Osteoblast (primary cell): Measurements from ENCODE around the gene CTNNA2. TPM values are rescaled to one million over a fixed set of nuclear protein-coding genes. Genes with fewer than 3 reads are reported as not detected.

Source experiments
- DNase-seq: peaks from one replicate; pipeline ENCODE4 v3.0.0; 2011; ENCODE audit warnings: low spot score, mixed read lengths; ENCODE audit not compliant: insufficient read length; ENCODE audit errors: missing footprints
- H2AFZ ChIP-seq: 2 replicates; pipeline ENCODE4 v1.6.0; 2011; ENCODE audit warnings: mild to moderate bottlenecking, low read length
- H3K27ac ChIP-seq: 2 replicates; pipeline ENCODE4 v1.5.1; 2011; ENCODE audit warnings: mild to moderate bottlenecking, low read depth, low read length, moderate library complexity
- H3K27me3 ChIP-seq: 2 replicates; pipeline ENCODE4 v1.6.0; 2012; ENCODE audit warnings: mild to moderate bottlenecking, control low read depth, inconsistent platforms, low read length, moderate library complexity; ENCODE audit not compliant: insufficient read depth
- H3K36me3 ChIP-seq: 2 replicates; pipeline ENCODE4 v1.5.1; 2011; ENCODE audit warnings: mild to moderate bottlenecking, low read length, control low read depth, moderate library complexity; ENCODE audit not compliant: insufficient read depth
- H3K4me1 ChIP-seq: 2 replicates; pipeline ENCODE4 v1.5.1; 2011; ENCODE audit warnings: mild to moderate bottlenecking, low read length, control low read depth, moderate library complexity; ENCODE audit not compliant: insufficient read depth
- H3K4me2 ChIP-seq: 2 replicates; pipeline ENCODE4 v1.6.0; 2011; ENCODE audit warnings: mild to moderate bottlenecking, low read length; ENCODE audit not compliant: insufficient read depth
- H3K4me3 ChIP-seq: fragments of 200-600 bp; sonication (generic); 3 replicates; pipeline ENCODE4 v1.5.1; 2012; ENCODE audit warnings: mild to moderate bottlenecking, low read length, inconsistent platforms; ENCODE audit not compliant: insufficient read depth
- H3K79me2 ChIP-seq: 2 replicates; pipeline ENCODE4 v1.6.0; 2012; ENCODE audit warnings: mild to moderate bottlenecking, low read length, control low read depth, inconsistent platforms; ENCODE audit not compliant: insufficient read depth
- H3K9me3 ChIP-seq: 2 replicates; pipeline ENCODE4 v1.5.1; 2011; ENCODE audit warnings: low read depth, low read length, control low read depth
- H4K20me1 ChIP-seq: 2 replicates; pipeline ENCODE4 v1.6.0; 2012; ENCODE audit warnings: mild to moderate bottlenecking, low read length, control low read depth; ENCODE audit not compliant: insufficient read depth
- total RNA-seq: library from RNA; depleted of rRNA; stranded (reverse); fragments of >200 nt; gene quantifications from 2 replicates; pipeline ENCODE4 v1.2.3, GENCODE V29; 2012
- TF ChIP-seq, protein P1 (sequence below): IDR thresholded peaks from 2 replicates; pipeline ENCODE4 v1.5.1; 2011; ENCODE audit warnings: mild to moderate bottlenecking, low read depth, low read length, moderate library complexity; ENCODE audit errors: extremely low read depth

CTNNA2 gene
- total RNA-seq, 1 donor = not detected

DNA sequence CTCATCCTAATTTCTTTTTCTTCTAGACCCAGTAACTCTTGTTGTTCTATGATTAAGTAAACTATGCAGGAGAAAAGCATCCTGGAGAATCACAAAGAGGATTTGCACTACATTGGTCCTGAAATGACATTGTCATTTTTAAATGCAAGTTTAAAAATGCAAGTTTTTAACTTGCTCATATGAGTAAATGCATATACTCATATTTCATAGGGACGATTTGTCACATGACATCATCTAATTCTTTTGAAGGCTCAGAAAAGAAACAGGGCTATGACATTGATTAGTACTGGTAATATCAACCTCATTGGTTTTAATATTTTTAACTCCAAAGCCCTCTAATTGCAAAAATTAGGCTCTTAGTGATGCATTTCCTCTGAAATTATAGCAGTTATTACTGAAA lies 467.3 kb downstream of the CTNNA2 start:
- H3K4me1 ChIP-seq = no peaks in the 10 kb centered on the region
- no peaks in the 10 kb centered on the region for H3K36me3 ChIP-seq
- H2AFZ ChIP-seq = no peak overlapping the region
- no peak overlapping the region for H3K27ac ChIP-seq
- H3K4me3 ChIP-seq = no peak overlapping the region
- no peak overlapping the region for H3K4me2 ChIP-seq
- TF ChIP-seq, protein P1, sequence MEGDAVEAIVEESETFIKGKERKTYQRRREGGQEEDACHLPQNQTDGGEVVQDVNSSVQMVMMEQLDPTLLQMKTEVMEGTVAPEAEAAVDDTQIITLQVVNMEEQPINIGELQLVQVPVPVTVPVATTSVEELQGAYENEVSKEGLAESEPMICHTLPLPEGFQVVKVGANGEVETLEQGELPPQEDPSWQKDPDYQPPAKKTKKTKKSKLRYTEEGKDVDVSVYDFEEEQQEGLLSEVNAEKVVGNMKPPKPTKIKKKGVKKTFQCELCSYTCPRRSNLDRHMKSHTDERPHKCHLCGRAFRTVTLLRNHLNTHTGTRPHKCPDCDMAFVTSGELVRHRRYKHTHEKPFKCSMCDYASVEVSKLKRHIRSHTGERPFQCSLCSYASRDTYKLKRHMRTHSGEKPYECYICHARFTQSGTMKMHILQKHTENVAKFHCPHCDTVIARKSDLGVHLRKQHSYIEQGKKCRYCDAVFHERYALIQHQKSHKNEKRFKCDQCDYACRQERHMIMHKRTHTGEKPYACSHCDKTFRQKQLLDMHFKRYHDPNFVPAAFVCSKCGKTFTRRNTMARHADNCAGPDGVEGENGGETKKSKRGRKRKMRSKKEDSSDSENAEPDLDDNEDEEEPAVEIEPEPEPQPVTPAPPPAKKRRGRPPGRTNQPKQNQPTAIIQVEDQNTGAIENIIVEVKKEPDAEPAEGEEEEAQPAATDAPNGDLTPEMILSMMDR = no peak
- H3K27me3 ChIP-seq = no peaks in the 10 kb centered on the region
- DNase-seq = no peak
- no peaks in the 10 kb centered on the region for H4K20me1 ChIP-seq
- H3K79me2 ChIP-seq = no peaks in the 10 kb centered on the region
- no peaks in the 10 kb centered on the region for H3K9me3 ChIP-seq

DNA sequence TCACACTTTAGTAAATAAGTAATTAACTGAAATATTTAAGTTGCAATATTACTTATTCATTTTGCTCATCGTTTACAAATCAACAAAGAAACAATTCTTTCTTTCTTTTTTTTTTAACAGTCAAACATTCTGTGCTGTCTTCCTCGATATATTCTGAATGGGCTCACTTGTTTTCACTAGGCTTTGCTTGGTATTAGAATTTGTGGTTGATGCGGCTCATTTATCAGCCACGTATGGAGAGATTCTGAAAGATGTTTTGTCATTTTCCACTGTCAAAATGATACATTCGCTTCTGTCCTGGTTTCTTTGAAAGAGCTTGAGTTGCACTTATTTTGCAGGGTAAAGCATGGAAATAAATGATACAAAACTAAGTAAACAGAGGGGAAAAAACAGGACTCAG lies 468.0 kb downstream of the CTNNA2 start:
- no peaks in the 10 kb centered on the region for H3K4me1 ChIP-seq
- no peaks in the 10 kb centered on the region for H4K20me1 ChIP-seq
- no peaks in the 10 kb centered on the region for H3K9me3 ChIP-seq
- no peak for DNase-seq
- H3K4me2 ChIP-seq = no peak overlapping the region
- no peaks in the 10 kb centered on the region for H3K36me3 ChIP-seq
- no peaks in the 10 kb centered on the region for H3K27me3 ChIP-seq
- no peak overlapping the region for H3K27ac ChIP-seq
- H2AFZ ChIP-seq = no peak overlapping the region
- no peak overlapping the region for H3K4me3 ChIP-seq
- H3K79me2 ChIP-seq = no peaks in the 10 kb centered on the region
- TF ChIP-seq, protein P1 = no peak

DNA sequence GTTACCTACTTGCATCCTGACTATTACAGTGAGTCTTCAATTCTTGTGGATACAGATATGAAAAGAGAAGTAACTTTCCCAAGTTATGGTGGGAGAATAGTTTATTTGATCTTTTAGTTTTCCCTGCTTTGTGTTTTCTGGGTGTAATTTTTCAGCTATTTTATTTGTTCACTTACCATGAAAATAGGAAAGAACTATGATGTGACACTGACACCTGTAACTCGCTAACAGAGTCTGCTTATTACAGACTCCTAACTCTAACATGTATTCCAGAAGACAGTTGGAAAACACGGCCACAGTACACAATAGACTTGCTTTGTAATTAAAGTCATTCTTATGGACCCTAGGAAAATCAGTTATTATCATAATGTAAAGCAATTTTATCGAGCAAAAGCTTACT lies 468.5 kb downstream of the CTNNA2 start:
- Histone ChIP-seq H3K9me3 (no peaks in the 10 kb centered on the region), H3K4me2 (no peak overlapping the region), H3K36me3 (no peaks in the 10 kb centered on the region), H3K27me3 (no peaks in the 10 kb centered on the region), H3K27ac (no peak overlapping the region), H2AFZ (no peak overlapping the region), H3K4me3 (no peak overlapping the region), H3K4me1 (no peaks in the 10 kb centered on the region), H3K79me2 (no peaks in the 10 kb centered on the region), H4K20me1 (no peaks in the 10 kb centered on the region)
- TF ChIP-seq, protein P1 = no peak
- no peak for DNase-seq

DNA sequence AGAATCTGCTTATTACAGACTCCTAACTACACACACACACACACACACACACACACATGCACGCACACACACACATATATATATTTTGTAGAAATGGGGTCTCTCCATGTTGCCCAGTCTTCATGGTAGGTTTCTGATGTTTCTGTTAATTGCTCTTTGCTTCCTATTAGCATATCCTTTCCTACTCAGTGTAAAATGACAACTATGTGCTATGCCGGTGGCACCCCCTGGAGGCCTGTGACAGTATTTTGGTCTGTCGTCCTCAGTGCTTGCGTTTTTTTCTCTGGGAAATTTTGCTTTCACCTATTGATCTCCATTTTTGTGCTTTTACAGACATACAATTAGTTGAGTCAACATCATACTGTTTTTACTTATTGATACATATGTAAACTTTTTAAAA lies 469.6 kb downstream of the CTNNA2 start:
- H3K4me3 ChIP-seq = no peak overlapping the region
- DNase-seq = no peak
- no peaks in the 10 kb centered on the region for H3K36me3 ChIP-seq
- H4K20me1 ChIP-seq = no peaks in the 10 kb centered on the region
- no peaks in the 10 kb centered on the region for H3K4me1 ChIP-seq
- no peak overlapping the region for H2AFZ ChIP-seq
- TF ChIP-seq, protein P1 = no peak
- no peak overlapping the region for H3K4me2 ChIP-seq
- H3K9me3 ChIP-seq = no peaks in the 10 kb centered on the region
- no peaks in the 10 kb centered on the region for H3K27me3 ChIP-seq
- H3K79me2 ChIP-seq = no peaks in the 10 kb centered on the region
- no peak overlapping the region for H3K27ac ChIP-seq
